T-helper 1 cell treated with Interleukin-12 subunit alpha and Interleukin-12 subunit beta and Interleukin-4 antibody, amounts not matched to agents 30 μg/mL and 1 μg/mL, for 36 hours (primary cell): ENCODE data around the gene MAGI2.

Experiments used
- H3K27ac Mint-ChIP-seq: one replicate; pipeline ENCODE4 v1.8.0; 2021; ENCODE audit warnings: mild to moderate bottlenecking, mixed read lengths
- H3K27me3 Mint-ChIP-seq: one replicate; pipeline ENCODE4 v1.8.0; 2021; ENCODE audit warnings: low read depth, mixed read lengths
- H3K36me3 Mint-ChIP-seq: one replicate; pipeline ENCODE4 v1.8.0; 2021; ENCODE audit warnings: low read depth, mixed read lengths
- H3K4me1 Mint-ChIP-seq: one replicate; pipeline ENCODE4 v1.8.0; 2021; ENCODE audit warnings: low read depth, mixed read lengths
- H3K4me3 Mint-ChIP-seq: one replicate; pipeline ENCODE4 v1.8.0; 2021; ENCODE audit warnings: mild to moderate bottlenecking, moderate library complexity, mixed read lengths
- H3K9me3 Mint-ChIP-seq: one replicate; pipeline ENCODE4 v1.8.0; 2021; ENCODE audit warnings: mixed read lengths

MAGI2 gene

GRCh38 chr7:79291498-79291865 lies 162.0 kb downstream of the MAGI2 start:
- no peak overlapping the region for H3K4me3 Mint-ChIP-seq
- H3K27me3 Mint-ChIP-seq, result no peaks in the 10 kb centered on the region
- no peaks in the 10 kb centered on the region for H3K36me3 Mint-ChIP-seq
- H3K9me3 Mint-ChIP-seq, result no peaks in the 10 kb centered on the region
- H3K4me1 Mint-ChIP-seq, result no peaks in the 10 kb centered on the region
- no peak overlapping the region for H3K27ac Mint-ChIP-seq

DNA sequence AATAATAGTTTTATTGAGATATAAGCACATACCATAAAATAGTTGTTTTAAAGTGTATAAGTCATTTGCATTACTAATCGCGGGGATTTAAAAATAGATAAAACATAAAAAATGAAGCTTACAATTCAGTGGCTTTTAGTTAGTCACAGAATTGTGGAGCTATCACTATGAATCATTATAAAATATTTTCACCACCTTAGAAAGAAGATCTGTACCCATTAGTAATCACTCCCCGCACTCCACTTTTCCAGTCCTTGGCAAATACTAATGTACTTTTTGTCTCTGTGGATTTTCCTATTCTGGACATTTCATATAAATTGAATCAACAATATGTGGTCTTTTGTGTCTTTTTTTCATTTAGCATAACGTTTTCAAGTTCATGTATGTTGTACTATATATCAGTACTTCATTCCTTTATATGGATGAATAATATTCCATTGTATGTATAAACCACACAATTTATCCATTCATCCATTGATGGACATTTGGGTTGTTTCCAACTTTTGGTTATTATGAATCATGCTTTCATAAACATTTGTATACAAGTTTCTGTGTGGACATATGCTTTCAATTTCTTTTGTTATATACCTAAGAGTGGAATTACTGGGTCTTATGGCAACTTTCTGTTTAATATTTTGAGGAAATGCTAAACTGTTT lies 162.5 kb downstream of the MAGI2 start:
- no peak overlapping the region for H3K27ac Mint-ChIP-seq
- H3K9me3 Mint-ChIP-seq, result no peaks in the 10 kb centered on the region
- H3K27me3 Mint-ChIP-seq, result no peaks in the 10 kb centered on the region
- H3K4me1 Mint-ChIP-seq, result no peaks in the 10 kb centered on the region
- no peaks in the 10 kb centered on the region for H3K36me3 Mint-ChIP-seq
- no peak overlapping the region for H3K4me3 Mint-ChIP-seq

- Mint-ChIP-seq H3K36me3 (no peaks in the 10 kb centered on the region), H3K9me3 (no peaks in the 10 kb centered on the region), H3K27ac (no peak overlapping the region), H3K27me3 (no peaks in the 10 kb centered on the region), H3K4me1 (no peaks in the 10 kb centered on the region), H3K4me3 (no peak overlapping the region)
Measured at GRCh38 chr7:79290398-79290797, 163.1 kb downstream of the MAGI2 start.

DNA sequence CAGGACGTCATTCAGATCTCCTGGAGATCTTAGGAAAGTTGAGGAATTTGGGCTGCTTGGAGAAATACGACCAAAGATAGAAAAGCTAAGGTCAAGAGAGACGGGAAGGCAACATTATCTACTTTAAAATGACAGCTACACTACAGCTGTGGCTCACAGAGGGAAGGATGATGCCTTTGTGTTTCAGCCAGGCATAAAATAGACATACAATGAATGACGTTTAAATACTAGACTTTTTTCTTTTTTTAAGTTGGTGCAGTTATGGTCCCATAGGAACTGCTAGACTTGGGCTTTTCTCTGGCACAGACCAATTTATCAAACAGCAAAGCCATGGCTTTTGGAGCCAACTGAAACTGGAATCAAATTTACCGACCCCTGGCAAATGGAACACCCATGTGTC lies 164.8 kb downstream of the MAGI2 start:
- no peaks in the 10 kb centered on the region for H3K4me1 Mint-ChIP-seq
- H3K9me3 Mint-ChIP-seq, result no peaks in the 10 kb centered on the region
- H3K36me3 Mint-ChIP-seq, result no peaks in the 10 kb centered on the region
- H3K4me3 Mint-ChIP-seq, result no peak overlapping the region
- no peak overlapping the region for H3K27ac Mint-ChIP-seq
- H3K27me3 Mint-ChIP-seq, result no peaks in the 10 kb centered on the region

DNA sequence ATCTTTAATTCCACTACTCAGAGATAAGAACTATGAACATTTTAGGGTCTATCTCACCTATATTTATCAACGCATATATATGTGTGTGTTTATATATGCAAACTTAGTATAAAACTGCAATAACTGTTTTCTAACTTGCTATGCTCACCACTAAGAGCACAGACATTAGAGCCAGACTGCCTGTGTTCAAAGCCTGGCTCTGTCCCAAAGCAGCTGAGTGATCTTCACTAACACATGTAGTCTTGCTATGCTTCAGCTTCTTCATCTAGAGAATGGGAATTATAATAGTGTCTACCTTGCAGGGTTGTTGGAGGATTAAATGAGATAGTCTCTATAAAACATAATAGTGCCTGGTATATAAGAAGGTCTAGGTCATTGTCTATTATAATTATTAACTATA lies 165.5 kb downstream of the MAGI2 start:
- Mint-ChIP-seq H3K4me1 (no peaks in the 10 kb centered on the region), H3K27me3 (no peaks in the 10 kb centered on the region), H3K4me3 (no peak overlapping the region), H3K9me3 (no peaks in the 10 kb centered on the region), H3K36me3 (no peaks in the 10 kb centered on the region), H3K27ac (no peak overlapping the region)

DNA sequence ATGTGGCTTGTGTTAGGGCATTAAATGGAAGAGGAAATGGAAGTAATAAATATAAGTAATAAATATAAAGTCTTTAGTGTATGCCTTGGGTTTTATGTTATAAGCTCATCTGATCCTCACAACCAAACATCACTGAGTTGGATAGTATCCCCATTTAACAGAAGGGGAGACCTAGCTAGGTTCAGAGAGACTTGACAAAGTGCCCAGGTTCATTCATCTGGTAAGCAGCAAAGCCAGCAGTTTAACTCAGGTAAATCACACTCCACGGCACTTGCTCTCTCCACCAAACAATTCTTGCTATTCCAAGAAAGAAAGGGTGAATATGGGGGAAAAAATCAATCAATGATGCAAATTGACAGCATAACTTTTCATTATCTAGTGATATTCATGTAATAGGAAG lies 167.3 kb downstream of the MAGI2 start:
- Mint-ChIP-seq H3K27ac (no peak overlapping the region), H3K27me3 (no peaks in the 10 kb centered on the region), H3K4me1 (no peaks in the 10 kb centered on the region), H3K4me3 (no peak overlapping the region), H3K36me3 (no peaks in the 10 kb centered on the region), H3K9me3 (no peaks in the 10 kb centered on the region)

GRCh38 chr7:79285756-79286155 lies 167.7 kb downstream of the MAGI2 start:
- Mint-ChIP-seq H3K9me3 (no peaks in the 10 kb centered on the region), H3K4me1 (no peaks in the 10 kb centered on the region), H3K27me3 (no peaks in the 10 kb centered on the region)

GRCh38 chr7:79284211-79284610 lies 169.3 kb downstream of the MAGI2 start:
- Mint-ChIP-seq H3K9me3 (no peaks in the 10 kb centered on the region), H3K4me1 (no peaks in the 10 kb centered on the region), H3K27ac (no peak overlapping the region), H3K4me3 (no peak overlapping the region), H3K27me3 (no peaks in the 10 kb centered on the region), H3K36me3 (no peaks in the 10 kb centered on the region)

More at GRCh38 chr7:79285756-79286155, 167.7 kb downstream of the MAGI2 start:
- Mint-ChIP-seq H3K27ac (no peak overlapping the region), H3K36me3 (no peaks in the 10 kb centered on the region), H3K4me3 (no peak overlapping the region)

- Mint-ChIP-seq H3K4me3 (no peak overlapping the region), H3K36me3 (no peaks in the 10 kb centered on the region), H3K4me1 (no peaks in the 10 kb centered on the region), H3K27ac (no peak overlapping the region), H3K9me3 (no peaks in the 10 kb centered on the region), H3K27me3 (no peaks in the 10 kb centered on the region)
Measured at GRCh38 chr7:79282882-79283602, 170.4 kb downstream of the MAGI2 start.

GRCh38 chr7:79282070-79282694 lies 171.3 kb downstream of the MAGI2 start:
- no peaks in the 10 kb centered on the region for H3K36me3 Mint-ChIP-seq
- no peaks in the 10 kb centered on the region for H3K27me3 Mint-ChIP-seq
- no peak overlapping the region for H3K27ac Mint-ChIP-seq
- H3K4me3 Mint-ChIP-seq, result no peak overlapping the region
- H3K9me3 Mint-ChIP-seq, result no peaks in the 10 kb centered on the region
- H3K4me1 Mint-ChIP-seq, result no peaks in the 10 kb centered on the region

DNA sequence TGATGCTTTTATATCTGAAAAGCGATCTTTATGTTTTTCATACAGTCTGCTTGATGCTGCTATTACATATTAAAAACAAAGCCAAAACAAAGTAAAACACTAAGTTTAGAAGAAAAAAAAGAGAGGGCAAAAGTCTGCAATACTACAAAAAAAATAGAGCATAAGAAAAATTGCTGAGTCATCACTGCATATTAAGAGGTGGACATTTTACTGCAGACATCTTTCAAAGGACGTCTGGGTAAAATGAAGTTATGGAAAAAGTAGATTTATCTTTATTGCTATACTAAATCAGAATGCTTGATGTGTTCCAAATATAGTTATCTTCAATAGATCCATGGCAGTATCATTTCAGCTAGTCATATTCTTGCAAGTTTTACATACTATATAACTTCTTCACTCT lies 172.0 kb downstream of the MAGI2 start:
- Mint-ChIP-seq H3K4me3 (no peak overlapping the region), H3K4me1 (no peaks in the 10 kb centered on the region), H3K36me3 (no peaks in the 10 kb centered on the region), H3K27ac (no peak overlapping the region), H3K27me3 (no peaks in the 10 kb centered on the region), H3K9me3 (no peaks in the 10 kb centered on the region)

DNA sequence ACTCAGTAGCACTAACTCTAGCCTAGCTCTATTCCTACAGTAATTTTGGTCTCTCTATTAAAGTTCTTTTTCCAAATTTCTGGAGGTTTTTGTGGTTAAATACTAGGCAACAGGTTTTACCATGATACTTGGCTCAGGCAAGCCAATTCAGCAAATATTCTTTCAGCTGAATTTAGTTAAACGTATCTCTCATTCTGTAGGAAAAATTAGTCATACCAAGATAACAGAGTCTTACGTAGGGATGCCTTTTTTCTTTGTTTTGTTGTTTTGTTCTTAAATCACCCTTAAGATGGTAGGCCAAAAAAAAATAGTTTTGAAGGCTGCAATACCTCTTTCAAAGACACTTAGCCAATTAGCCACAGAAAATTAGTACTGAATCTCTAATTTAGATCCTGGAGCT lies 180.5 kb downstream of the MAGI2 start:
- no peaks in the 10 kb centered on the region for H3K36me3 Mint-ChIP-seq
- H3K4me1 Mint-ChIP-seq, result no peaks in the 10 kb centered on the region
- H3K27me3 Mint-ChIP-seq, result no peaks in the 10 kb centered on the region
- no peak overlapping the region for H3K27ac Mint-ChIP-seq
- H3K9me3 Mint-ChIP-seq, result no peaks in the 10 kb centered on the region
- no peak overlapping the region for H3K4me3 Mint-ChIP-seq

- no peaks in the 10 kb centered on the region for H3K27me3 Mint-ChIP-seq
Measured at GRCh38 chr7:79272066-79272669, 181.3 kb downstream of the MAGI2 start.

DNA sequence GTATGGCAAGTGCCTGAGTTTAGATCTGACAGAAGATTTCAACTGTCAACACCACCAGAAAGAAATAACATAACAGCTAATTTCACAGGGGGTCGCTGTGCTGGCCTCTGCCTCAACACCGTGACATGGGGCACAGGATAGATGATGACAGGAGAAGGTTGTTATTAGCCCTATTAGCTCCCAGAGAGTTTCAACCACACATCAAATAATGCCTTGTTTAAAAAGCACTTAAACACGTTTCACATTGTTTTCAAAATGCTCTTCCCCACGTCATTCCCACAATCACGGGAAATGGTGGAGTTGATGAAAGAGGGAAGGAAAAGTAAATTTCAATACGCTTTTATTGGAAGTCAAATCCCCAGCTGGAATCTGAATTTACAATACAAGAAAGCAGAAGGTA lies 184.7 kb downstream of the MAGI2 start:
- H3K4me1 Mint-ChIP-seq, result no peaks in the 10 kb centered on the region

More at GRCh38 chr7:79272066-79272669, 181.3 kb downstream of the MAGI2 start:
- Mint-ChIP-seq H3K27ac (no peak overlapping the region), H3K4me1 (no peaks in the 10 kb centered on the region), H3K4me3 (no peak overlapping the region), H3K9me3 (no peaks in the 10 kb centered on the region), H3K36me3 (no peaks in the 10 kb centered on the region)

GRCh38 chr7:79258826-79259225 lies 194.6 kb downstream of the MAGI2 start:
- no peaks in the 10 kb centered on the region for H3K27me3 Mint-ChIP-seq
- no peaks in the 10 kb centered on the region for H3K36me3 Mint-ChIP-seq
- no peak overlapping the region for H3K4me3 Mint-ChIP-seq
- no peak overlapping the region for H3K27ac Mint-ChIP-seq
- H3K4me1 Mint-ChIP-seq, result no peaks in the 10 kb centered on the region
- H3K9me3 Mint-ChIP-seq, result no peaks in the 10 kb centered on the region

More for the DNA sequence above, 184.7 kb downstream of the MAGI2 start:
- H3K27me3 Mint-ChIP-seq, result no peaks in the 10 kb centered on the region
- no peak overlapping the region for H3K4me3 Mint-ChIP-seq
- no peaks in the 10 kb centered on the region for H3K36me3 Mint-ChIP-seq
- no peak overlapping the region for H3K27ac Mint-ChIP-seq
- H3K9me3 Mint-ChIP-seq, result no peaks in the 10 kb centered on the region
